GM12878 (cell line): ENCODE data around the gene MACROD2. TPM values are rescaled to one million over a fixed set of nuclear protein-coding genes. Genes with fewer than 3 reads are reported as not detected.

ENCODE experiments used
- ATAC-seq: fragments of 200-7000 bp; cut with Tn5 transposase; 3 replicates; pipeline ENCODE4 v1.9.1; 2020; ENCODE audit warnings: mild to moderate bottlenecking, moderate library complexity
- BruUV-seq: library from RNA; stranded (reverse); fragments of 400-500 nt; replicated peaks from 2 replicates; lab custom pipeline; 2021; lab: Mats Ljungman, UMichigan
- CTCF ChIA-PET: fragments of 300-600 bp; sonication (Branson Sonifier 250); formaldehyde crosslinking; extraction: SDS; loops from one replicate; lab custom pipeline; 2021; ENCODE audit warnings: inconsistent platforms; lab: Yijun Ruan, JAX
- POLR2A ChIA-PET: fragments of 350-600 bp; formaldehyde crosslinking; extraction: SDS; loops from one replicate; lab custom pipeline; 2021; ENCODE audit warnings: inconsistent platforms; lab: Charles Lee
- RAD21 ChIA-PET: fragments of 300-600 bp; sonication (Branson Sonifier 250); formaldehyde crosslinking; loops from one replicate; lab custom pipeline; 2023; ENCODE audit warnings: antibody characterized with exemption; ENCODE audit not compliant: unreplicated experiment; lab: Charles Lee
- SMC1A ChIA-PET: fragments of 300-600 bp; sonication (Branson Sonifier 250); formaldehyde crosslinking; loops from one replicate; lab custom pipeline; 2023; ENCODE audit not compliant: unreplicated experiment, uncharacterized antibody; lab: Charles Lee
- DNase-seq: peaks from one replicate; pipeline ENCODE4 v3.0.0-alpha.2; 2011; ENCODE audit warnings: low read depth, low spot score
- FAIRE-seq: peaks from 3 replicates; lab custom pipeline; 2011; peaks lifted over from hg19 to GRCh38; lab: Jason Lieb, UNC
- H2AFZ ChIP-seq: 2 replicates; pipeline ENCODE4 v1.6.0; 2011; ENCODE audit warnings: low read depth, low read length, control low read depth; ENCODE audit not compliant: control insufficient read depth
- H3K27ac ChIP-seq: 2 replicates; pipeline ENCODE4 v1.5.1; 2011; ENCODE audit warnings: control low read depth; ENCODE audit not compliant: control insufficient read depth, insufficient read depth
- H3K27me3 ChIP-seq, 2 experiments: replicated peaks in 1 of 2; 2 replicates each; pipeline versions ENCODE4 v1.6.0 to v1.6.1; 2011; ENCODE audit warnings: low read length in 1 of 2; ENCODE audit not compliant: control insufficient read depth in 2 of 2, insufficient read depth in 2 of 2
- H3K36me3 ChIP-seq, 2 experiments: 2 replicates each; pipeline ENCODE4 v1.5.1; 2011; ENCODE audit warnings: low read length in 1 of 2; ENCODE audit not compliant: control insufficient read depth in 2 of 2, insufficient read depth in 2 of 2
- H3K4me1 ChIP-seq: 2 replicates; pipeline ENCODE4 v1.6.1; 2011; ENCODE audit warnings: mild to moderate bottlenecking, low read length, moderate library complexity, mixed read lengths; ENCODE audit not compliant: control insufficient read depth, insufficient read depth
- H3K4me2 ChIP-seq: 2 replicates; pipeline ENCODE4 v1.6.0; 2011; ENCODE audit warnings: control low read depth; ENCODE audit not compliant: control insufficient read depth, insufficient read depth
- H3K4me3 ChIP-seq: fragments of 200-600 bp; sonication (generic); 2 replicates; pipeline ENCODE4 v1.5.1; 2016
- H3K79me2 ChIP-seq: 2 replicates; pipeline ENCODE4 v1.6.0; 2011; ENCODE audit warnings: low read length; ENCODE audit not compliant: control insufficient read depth, insufficient read depth
- H3K9ac ChIP-seq: 2 replicates; pipeline ENCODE4 v1.8.0; 2011; ENCODE audit warnings: low read length, control low read depth, mixed read lengths; ENCODE audit not compliant: control insufficient read depth, insufficient read depth
- H3K9me3 ChIP-seq: replicated peaks from 3 replicates; pipeline ENCODE4 v1.5.1; 2011; ENCODE audit warnings: mild to moderate bottlenecking, low read length; ENCODE audit not compliant: control insufficient read depth, insufficient read depth
- H4K20me1 ChIP-seq: 2 replicates; pipeline ENCODE4 v1.6.0; 2011; ENCODE audit not compliant: control insufficient read depth, insufficient read depth
- ATF3 ChIP-seq: IDR thresholded peaks from 2 replicates; pipeline ENCODE4 v1.6.1; 2011; ENCODE audit warnings: low read depth, mild to moderate bottlenecking, low read length, moderate library complexity, borderline replicate concordance; ENCODE audit errors: extremely low read depth
- BCLAF1 ChIP-seq: fragments of 450-650 bp; IDR thresholded peaks from 2 replicates; pipeline ENCODE4 v1.6.1; 2017; ENCODE audit warnings: antibody characterized with exemption, mild to moderate bottlenecking, moderate library complexity
- CEBPZ ChIP-seq: fragments of 150-350 bp; IDR thresholded peaks from 2 replicates; pipeline ENCODE4 v1.6.1; 2016; ENCODE audit warnings: low read depth, low read length
- EED ChIP-seq: sonication (generic); IDR thresholded peaks from 2 replicates; pipeline ENCODE4 v1.6.1; 2016; ENCODE audit warnings: antibody characterized with exemption, low read depth
- HCFC1 ChIP-seq: fragments of 150-350 bp; IDR thresholded peaks from 2 replicates; pipeline ENCODE4 v1.6.1; 2014; ENCODE audit warnings: low read length
- IKZF1 ChIP-seq: fragments of 450-650 bp; conservative IDR thresholded peaks from 2 replicates; pipeline ENCODE4 v1.6.1; 2017; ENCODE audit warnings: antibody characterized with exemption, mild to moderate bottlenecking
- POLR2A ChIP-seq: IDR thresholded peaks from 2 replicates; pipeline ENCODE4 v1.6.1; 2011; ENCODE audit warnings: low read depth, mild to moderate bottlenecking, low read length
- RBBP5 ChIP-seq: fragments of 200-600 bp; sonication (generic); conservative IDR thresholded peaks from 2 replicates; pipeline ENCODE4 v1.6.1; 2016
- RELA ChIP-seq: fragments of 450-650 bp; IDR thresholded peaks from 2 replicates; pipeline ENCODE4 v1.8.0; 2014; ENCODE audit warnings: borderline replicate concordance; ENCODE audit not compliant: partially characterized antibody
- SRF ChIP-seq, 2 experiments: IDR thresholded peaks; 2 replicates each; pipeline ENCODE4 v1.6.1; 2011; ENCODE audit warnings: low read depth in 2 of 2, low read length in 2 of 2, mild to moderate bottlenecking in 1 of 2, moderate library complexity in 1 of 2
- STAT3 ChIP-seq: IDR thresholded peaks from 2 replicates; pipeline ENCODE4 v1.6.1; 2011; ENCODE audit warnings: low read depth, low read length, improper control_type of control experiment
- SUPT20H ChIP-seq: IDR thresholded peaks from 2 replicates; pipeline ENCODE4 v1.6.1; 2011; ENCODE audit warnings: low read depth, mild to moderate bottlenecking, low read length, moderate library complexity, borderline replicate concordance; ENCODE audit not compliant: control insufficient read depth
- ZBTB40 ChIP-seq: fragments of 450-650 bp; IDR thresholded peaks from 2 replicates; pipeline ENCODE4 v1.6.1; 2016; ENCODE audit warnings: mild to moderate bottlenecking, moderate library complexity, borderline replicate concordance
- WGBS: methylation state at CpG from one replicate; pipeline ENCODE4 v1.1.6; 2016; ENCODE audit warnings: low lambda C conversion rate; ENCODE audit not compliant: insufficient replicate concordance, insufficient coverage; ENCODE audit errors: missing lambda C conversion rate; 5-methylcytosine and 5-hydroxymethylcytosine counted together
- in situ Hi-C: fragments of 300-500 bp; cut with MboI; formaldehyde crosslinking; loops from 9 replicates; pipeline ENCODE4 v1.14.3; 2018; ENCODE audit warnings: mixed read lengths
- intact Hi-C: fragments of 100-400 bp; cut with micrococcal nuclease; formaldehyde crosslinking; loops from one replicate; pipeline ENCODE4 v1.14.2; 2022; ENCODE audit not compliant: unreplicated experiment
- polyA plus RNA-seq, 11 experiments: library from polyadenylated mRNA; depleted of rRNA in 4 of 11; unstranded in 6 of 11; stranded (reverse) in 5 of 11; fragments of >200 nt; fragmentation: Nextera tagmentation in 4 of 11; fragmentation: Illumina TruSeq in 1 of 11; extraction: Ambion mirVana in 4 of 11; extraction: Trizol in 1 of 11; gene quantifications; 1 replicate in 1 of 11; 2 replicates in 10 of 11; pipeline versions ENCODE4 v1.2.1 to v1.2.3, GENCODE V29; 2011 to 2016; ENCODE audit warnings: inconsistent platforms in 2 of 11, missing spikeins in 2 of 11, low read depth in 1 of 11
- total RNA-seq, 4 experiments: library from RNA; depleted of rRNA in 3 of 4; stranded (reverse); fragments of >200 nt in 3 of 4; fragmentation: Illumina TruSeq in 1 of 4; extraction: Trizol in 1 of 4; gene quantifications; 2 replicates each; pipeline versions ENCODE4 v1.2.1 to v1.2.3, GENCODE V29; 2013 to 2021

Gene MACROD2
- total and polyA plus RNA-seq, 10 of the 15 experiments (the other 5 are each of a cell fraction or from before 2014, with no cell fraction given), result 1.1 to 21.5 (median 2.2) TPM

GRCh38 chr20:14688005-14688404 is 692.7 kb downstream of the MACROD2 start:
- no peak for DNase-seq
- 20% methylated on average over 2 of the region's 2 CpGs for WGBS
- ATAC-seq, result no peak
- Histone ChIP-seq H3K9ac (no peak overlapping the region), H3K79me2 (no peaks in the 10 kb centered on the region), H4K20me1 (no peaks in the 10 kb centered on the region), H3K27ac (no peak overlapping the region), H3K4me1 (no peaks in the 10 kb centered on the region), H3K4me2 (no peak overlapping the region), H3K36me3 (no peaks in the 10 kb centered on the region), H3K9me3 (no peaks in the 10 kb centered on the region), H2AFZ (no peak overlapping the region), H3K4me3 (no peak overlapping the region), H3K27me3 (no peaks in the 10 kb centered on the region)
- BruUV-seq, result no TSS peak
- POLR2A ChIA-PET, result no interaction called here
- CTCF ChIA-PET, result no interaction called here
- RAD21 ChIA-PET, result no interaction called here
- SMC1A ChIA-PET, result interaction anchor here (1.2 to 1.8 kb wide), 2 partner anchors 9 to 33 kb away, joined by 3 to 4 read pairs; no protein-coding TSS in a partner anchor
- peak; percentile 31 for FAIRE-seq
- intact Hi-C loops (no loop called here), in situ Hi-C loops (no loop called here)
- TF ChIP-seq EED (no peak), RELA (no peak), CEBPZ (no peak), STAT3 (no peak), BCLAF1 (no peak), RBBP5 (no peak), IKZF1 (no peak), SRF (IDR thresholded peaks at IDR 0.05; ENCODE audit: low read depth in 2 of 2, low read length in 2 of 2) (no peak), POLR2A (no peak), HCFC1 (no peak), ATF3 (no peak), SUPT20H (no peak), ZBTB40 (no peak)
